GM12878 (cell line): ENCODE results near the gene ZC3H7B. TPM values are rescaled to one million over a fixed set of nuclear protein-coding genes. Genes with fewer than 3 reads are reported as not detected.

Experiments
- ATAC-seq: fragments of 200-7000 bp; cut with Tn5 transposase; 3 replicates; pipeline ENCODE4 v1.9.1; 2020; ENCODE audit warnings: mild to moderate bottlenecking, moderate library complexity
- BruUV-seq: library from RNA; stranded (reverse); fragments of 400-500 nt; replicated peaks from 2 replicates; lab custom pipeline; 2021; lab: Mats Ljungman, UMichigan
- CTCF ChIA-PET: fragments of 300-600 bp; sonication (Branson Sonifier 250); formaldehyde crosslinking; extraction: SDS; loops from one replicate; lab custom pipeline; 2021; ENCODE audit warnings: inconsistent platforms; lab: Yijun Ruan, JAX
- POLR2A ChIA-PET: fragments of 350-600 bp; formaldehyde crosslinking; extraction: SDS; loops from one replicate; lab custom pipeline; 2021; ENCODE audit warnings: inconsistent platforms; lab: Charles Lee
- RAD21 ChIA-PET: fragments of 300-600 bp; sonication (Branson Sonifier 250); formaldehyde crosslinking; loops from one replicate; lab custom pipeline; 2023; ENCODE audit warnings: antibody characterized with exemption; ENCODE audit not compliant: unreplicated experiment; lab: Charles Lee
- SMC1A ChIA-PET: fragments of 300-600 bp; sonication (Branson Sonifier 250); formaldehyde crosslinking; loops from one replicate; lab custom pipeline; 2023; ENCODE audit not compliant: unreplicated experiment, uncharacterized antibody; lab: Charles Lee
- DNase-seq: peaks from one replicate; pipeline ENCODE4 v3.0.0-alpha.2; 2011; ENCODE audit warnings: low read depth, low spot score
- FAIRE-seq: peaks from 3 replicates; lab custom pipeline; 2011; peaks lifted over from hg19 to GRCh38; lab: Jason Lieb, UNC
- H2AFZ ChIP-seq: 2 replicates; pipeline ENCODE4 v1.6.0; 2011; ENCODE audit warnings: low read depth, low read length, control low read depth; ENCODE audit not compliant: control insufficient read depth
- H3K27ac ChIP-seq: 2 replicates; pipeline ENCODE4 v1.5.1; 2011; ENCODE audit warnings: control low read depth; ENCODE audit not compliant: control insufficient read depth, insufficient read depth
- H3K27me3 ChIP-seq, 2 experiments: replicated peaks in 1 of 2; 2 replicates each; pipeline versions ENCODE4 v1.6.0 to v1.6.1; 2011; ENCODE audit warnings: low read length in 1 of 2; ENCODE audit not compliant: control insufficient read depth in 2 of 2, insufficient read depth in 2 of 2
- H3K36me3 ChIP-seq, 2 experiments: 2 replicates each; pipeline ENCODE4 v1.5.1; 2011; ENCODE audit warnings: low read length in 1 of 2; ENCODE audit not compliant: control insufficient read depth in 2 of 2, insufficient read depth in 2 of 2
- H3K4me1 ChIP-seq: 2 replicates; pipeline ENCODE4 v1.6.1; 2011; ENCODE audit warnings: mild to moderate bottlenecking, low read length, moderate library complexity, mixed read lengths; ENCODE audit not compliant: control insufficient read depth, insufficient read depth
- H3K4me2 ChIP-seq: 2 replicates; pipeline ENCODE4 v1.6.0; 2011; ENCODE audit warnings: control low read depth; ENCODE audit not compliant: control insufficient read depth, insufficient read depth
- H3K4me3 ChIP-seq: fragments of 200-600 bp; sonication (generic); 2 replicates; pipeline ENCODE4 v1.5.1; 2016
- H3K79me2 ChIP-seq: 2 replicates; pipeline ENCODE4 v1.6.0; 2011; ENCODE audit warnings: low read length; ENCODE audit not compliant: control insufficient read depth, insufficient read depth
- H3K9ac ChIP-seq: 2 replicates; pipeline ENCODE4 v1.8.0; 2011; ENCODE audit warnings: low read length, control low read depth, mixed read lengths; ENCODE audit not compliant: control insufficient read depth, insufficient read depth
- H3K9me3 ChIP-seq: replicated peaks from 3 replicates; pipeline ENCODE4 v1.5.1; 2011; ENCODE audit warnings: mild to moderate bottlenecking, low read length; ENCODE audit not compliant: control insufficient read depth, insufficient read depth
- H4K20me1 ChIP-seq: 2 replicates; pipeline ENCODE4 v1.6.0; 2011; ENCODE audit not compliant: control insufficient read depth, insufficient read depth
- CBX3 ChIP-seq: fragments of 200-600 bp; sonication (generic); IDR thresholded peaks from 2 replicates; pipeline ENCODE4 v1.6.1; 2016; ENCODE audit warnings: low read depth, borderline replicate concordance
- E2F8 ChIP-seq: fragments of 450-650 bp; IDR thresholded peaks from 2 replicates; pipeline ENCODE4 v1.6.1; 2018; ENCODE audit warnings: mild to moderate bottlenecking, low read depth, moderate library complexity; ENCODE audit not compliant: partially characterized antibody
- FOXK2 ChIP-seq: fragments of 450-650 bp; IDR thresholded peaks from 2 replicates; pipeline ENCODE4 v1.6.1; 2017; ENCODE audit warnings: mild to moderate bottlenecking, moderate library complexity
- IKZF2 ChIP-seq, 2 experiments: fragments of 450-650 bp; IDR thresholded peaks; 2 replicates each; pipeline ENCODE4 v1.6.1; 2017; ENCODE audit warnings: mild to moderate bottlenecking in 2 of 2, moderate library complexity in 2 of 2
- KLF5 ChIP-seq: fragments of 450-650 bp; IDR thresholded peaks from 2 replicates; pipeline ENCODE4 v1.6.1; 2014; ENCODE audit warnings: mild to moderate bottlenecking; ENCODE audit not compliant: partially characterized antibody
- POLR2A ChIP-seq: IDR thresholded peaks from 2 replicates; pipeline ENCODE4 v1.6.1; 2011; ENCODE audit warnings: low read depth, mild to moderate bottlenecking, low read length
- SUPT20H ChIP-seq: IDR thresholded peaks from 2 replicates; pipeline ENCODE4 v1.6.1; 2011; ENCODE audit warnings: low read depth, mild to moderate bottlenecking, low read length, moderate library complexity, borderline replicate concordance; ENCODE audit not compliant: control insufficient read depth
- TAF1 ChIP-seq: IDR thresholded peaks from 2 replicates; pipeline ENCODE4 v1.6.1; 2011; ENCODE audit warnings: mild to moderate bottlenecking, low read depth, low read length, borderline replicate concordance
- WGBS: methylation state at CpG from one replicate; pipeline ENCODE4 v1.1.6; 2016; ENCODE audit warnings: low lambda C conversion rate; ENCODE audit not compliant: insufficient replicate concordance, insufficient coverage; ENCODE audit errors: missing lambda C conversion rate; 5-methylcytosine and 5-hydroxymethylcytosine counted together
- in situ Hi-C: fragments of 300-500 bp; cut with MboI; formaldehyde crosslinking; loops from 9 replicates; pipeline ENCODE4 v1.14.3; 2018; ENCODE audit warnings: mixed read lengths
- intact Hi-C: fragments of 100-400 bp; cut with micrococcal nuclease; formaldehyde crosslinking; loops from one replicate; pipeline ENCODE4 v1.14.2; 2022; ENCODE audit not compliant: unreplicated experiment
- polyA plus RNA-seq, 11 experiments: library from polyadenylated mRNA; depleted of rRNA in 4 of 11; unstranded in 6 of 11; stranded (reverse) in 5 of 11; fragments of >200 nt; fragmentation: Nextera tagmentation in 4 of 11; fragmentation: Illumina TruSeq in 1 of 11; extraction: Ambion mirVana in 4 of 11; extraction: Trizol in 1 of 11; gene quantifications; 1 replicate in 1 of 11; 2 replicates in 10 of 11; pipeline versions ENCODE4 v1.2.1 to v1.2.3, GENCODE V29; 2011 to 2016; ENCODE audit warnings: inconsistent platforms in 2 of 11, missing spikeins in 2 of 11, low read depth in 1 of 11
- total RNA-seq, 4 experiments: library from RNA; depleted of rRNA in 3 of 4; stranded (reverse); fragments of >200 nt in 3 of 4; fragmentation: Illumina TruSeq in 1 of 4; extraction: Trizol in 1 of 4; gene quantifications; 2 replicates each; pipeline versions ENCODE4 v1.2.1 to v1.2.3, GENCODE V29; 2013 to 2021
- TF ChIP-seq, protein P1 (sequence below): fragments of 450-650 bp; conservative IDR thresholded peaks from 2 replicates; pipeline ENCODE4 v1.6.1; 2017; ENCODE audit warnings: mild to moderate bottlenecking, moderate library complexity
- TF ChIP-seq, protein P2 (sequence below): fragments of 450-650 bp; IDR thresholded peaks from 2 replicates; pipeline ENCODE4 v1.6.1; 2017; ENCODE audit warnings: mild to moderate bottlenecking, moderate library complexity

The ZC3H7B gene
- total and polyA plus RNA-seq, 10 of the 15 experiments (the other 5 are each of a cell fraction or from before 2014, with no cell fraction given) = 0.26 to 52.3 (median 22.4) TPM

GRCh38 chr22:41334215-41334614, 32.9 kb downstream of the ZC3H7B start (continued):
- no peak for TF ChIP-seq SUPT20H
- TF ChIP-seq IKZF2 (IDR thresholded peaks at IDR 0.05) = no peak
- no peak for TF ChIP-seq CBX3

DNA sequence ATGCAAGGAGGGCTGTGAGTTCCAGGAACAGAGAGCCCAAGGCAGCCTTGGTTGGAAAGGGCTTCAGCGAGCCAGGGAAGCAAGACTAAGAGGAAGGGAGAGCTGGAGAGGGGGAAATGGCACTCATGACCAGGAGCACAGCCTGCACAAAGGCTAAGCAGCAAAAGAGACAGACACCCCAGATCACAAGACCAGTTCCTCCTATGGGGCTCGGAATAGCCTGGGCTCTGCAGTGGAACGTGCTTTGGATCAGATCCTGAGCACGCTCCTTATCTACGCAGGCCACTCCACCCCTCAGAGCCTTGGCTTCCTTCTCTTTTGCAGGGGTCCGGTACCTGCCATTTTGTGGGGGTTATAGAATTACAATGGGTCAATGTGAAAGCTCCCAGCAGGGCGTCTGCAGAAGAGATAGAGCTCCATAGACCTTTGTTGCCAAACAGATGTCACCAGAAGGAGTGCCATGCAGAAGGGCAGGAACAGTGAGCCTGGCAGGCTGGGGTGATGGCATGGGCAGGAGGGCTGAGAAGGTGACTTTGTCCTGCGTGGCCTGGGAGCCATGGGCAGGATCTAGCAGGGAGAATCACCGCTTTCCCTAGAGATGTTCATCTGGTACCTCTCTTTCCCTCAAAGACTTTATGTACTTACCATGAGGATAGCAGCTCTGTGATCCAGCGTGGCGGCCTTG, 33.8 kb downstream of the ZC3H7B start:
- intact Hi-C loops (no loop called here), in situ Hi-C loops (no loop called here)
- CTCF ChIA-PET = interaction anchor here (1.0 to 1.9 kb wide), 2 partner anchors 49 to 69 kb away, joined by 3 to 4 read pairs; partner anchors contain the start of gene RANGAP1
- H4K20me1 ChIP-seq = no peaks in the 10 kb centered on the region
- POLR2A ChIA-PET = no interaction called here
- H3K4me1 ChIP-seq = no peaks in the 10 kb centered on the region
- H3K79me2 ChIP-seq = no peaks in the 10 kb centered on the region
- peaks cover 19 to 22% of the 10 kb centered on the region in 2 experiments; a peak in 3 of 4 replicates for H3K36me3 ChIP-seq
- H3K4me3 ChIP-seq = no peak overlapping the region
- H3K27me3 ChIP-seq = no peaks in the 10 kb centered on the region
- SMC1A ChIA-PET = no interaction called here
- WGBS = 98% methylated on average over 11 of the region's 11 CpGs
- BruUV-seq = no TSS peak
- H2AFZ ChIP-seq = no peak overlapping the region
- H3K9me3 ChIP-seq = no peaks in the 10 kb centered on the region
- H3K4me2 ChIP-seq = no peak overlapping the region
- ATAC-seq (no peak), DNase-seq (no peak), FAIRE-seq (no peak)
- RAD21 ChIA-PET = no interaction called here
- H3K27ac ChIP-seq = no peak overlapping the region
- H3K9ac ChIP-seq = no peak overlapping the region
- TF ChIP-seq, protein P1, sequence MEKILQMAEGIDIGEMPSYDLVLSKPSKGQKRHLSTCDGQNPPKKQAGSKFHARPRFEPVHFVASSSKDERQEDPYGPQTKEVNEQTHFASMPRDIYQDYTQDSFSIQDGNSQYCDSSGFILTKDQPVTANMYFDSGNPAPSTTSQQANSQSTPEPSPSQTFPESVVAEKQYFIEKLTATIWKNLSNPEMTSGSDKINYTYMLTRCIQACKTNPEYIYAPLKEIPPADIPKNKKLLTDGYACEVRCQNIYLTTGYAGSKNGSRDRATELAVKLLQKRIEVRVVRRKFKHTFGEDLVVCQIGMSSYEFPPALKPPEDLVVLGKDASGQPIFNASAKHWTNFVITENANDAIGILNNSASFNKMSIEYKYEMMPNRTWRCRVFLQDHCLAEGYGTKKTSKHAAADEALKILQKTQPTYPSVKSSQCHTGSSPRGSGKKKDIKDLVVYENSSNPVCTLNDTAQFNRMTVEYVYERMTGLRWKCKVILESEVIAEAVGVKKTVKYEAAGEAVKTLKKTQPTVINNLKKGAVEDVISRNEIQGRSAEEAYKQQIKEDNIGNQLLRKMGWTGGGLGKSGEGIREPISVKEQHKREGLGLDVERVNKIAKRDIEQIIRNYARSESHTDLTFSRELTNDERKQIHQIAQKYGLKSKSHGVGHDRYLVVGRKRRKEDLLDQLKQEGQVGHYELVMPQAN = no peak
- TF ChIP-seq TAF1 (no peak), KLF5 (no peak), POLR2A (0 out of 2 replicates have a peak, but pooled peaks have one; percentile 11), FOXK2 (no peak), E2F8 (no peak)
- TF ChIP-seq, protein P2, sequence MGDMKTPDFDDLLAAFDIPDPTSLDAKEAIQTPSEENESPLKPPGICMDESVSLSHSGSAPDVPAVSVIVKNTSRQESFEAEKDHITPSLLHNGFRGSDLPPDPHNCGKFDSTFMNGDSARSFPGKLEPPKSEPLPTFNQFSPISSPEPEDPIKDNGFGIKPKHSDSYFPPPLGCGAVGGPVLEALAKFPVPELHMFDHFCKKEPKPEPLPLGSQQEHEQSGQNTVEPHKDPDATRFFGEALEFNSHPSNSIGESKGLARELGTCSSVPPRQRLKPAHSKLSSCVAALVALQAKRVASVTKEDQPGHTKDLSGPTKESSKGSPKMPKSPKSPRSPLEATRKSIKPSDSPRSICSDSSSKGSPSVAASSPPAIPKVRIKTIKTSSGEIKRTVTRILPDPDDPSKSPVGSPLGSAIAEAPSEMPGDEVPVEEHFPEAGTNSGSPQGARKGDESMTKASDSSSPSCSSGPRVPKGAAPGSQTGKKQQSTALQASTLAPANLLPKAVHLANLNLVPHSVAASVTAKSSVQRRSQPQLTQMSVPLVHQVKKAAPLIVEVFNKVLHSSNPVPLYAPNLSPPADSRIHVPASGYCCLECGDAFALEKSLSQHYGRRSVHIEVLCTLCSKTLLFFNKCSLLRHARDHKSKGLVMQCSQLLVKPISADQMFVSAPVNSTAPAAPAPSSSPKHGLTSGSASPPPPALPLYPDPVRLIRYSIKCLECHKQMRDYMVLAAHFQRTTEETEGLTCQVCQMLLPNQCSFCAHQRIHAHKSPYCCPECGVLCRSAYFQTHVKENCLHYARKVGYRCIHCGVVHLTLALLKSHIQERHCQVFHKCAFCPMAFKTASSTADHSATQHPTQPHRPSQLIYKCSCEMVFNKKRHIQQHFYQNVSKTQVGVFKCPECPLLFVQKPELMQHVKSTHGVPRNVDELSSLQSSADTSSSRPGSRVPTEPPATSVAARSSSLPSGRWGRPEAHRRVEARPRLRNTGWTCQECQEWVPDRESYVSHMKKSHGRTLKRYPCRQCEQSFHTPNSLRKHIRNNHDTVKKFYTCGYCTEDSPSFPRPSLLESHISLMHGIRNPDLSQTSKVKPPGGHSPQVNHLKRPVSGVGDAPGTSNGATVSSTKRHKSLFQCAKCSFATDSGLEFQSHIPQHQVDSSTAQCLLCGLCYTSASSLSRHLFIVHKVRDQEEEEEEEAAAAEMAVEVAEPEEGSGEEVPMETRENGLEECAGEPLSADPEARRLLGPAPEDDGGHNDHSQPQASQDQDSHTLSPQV = no peak
